Measurements from ENCODE around the gene HS3ST5. TPM values are rescaled to one million over a fixed set of nuclear protein-coding genes. Genes with fewer than 3 reads are reported as not detected.

Gene HS3ST5
- total RNA-seq, 1 donor from 2014 or later, result not detected

DNA sequence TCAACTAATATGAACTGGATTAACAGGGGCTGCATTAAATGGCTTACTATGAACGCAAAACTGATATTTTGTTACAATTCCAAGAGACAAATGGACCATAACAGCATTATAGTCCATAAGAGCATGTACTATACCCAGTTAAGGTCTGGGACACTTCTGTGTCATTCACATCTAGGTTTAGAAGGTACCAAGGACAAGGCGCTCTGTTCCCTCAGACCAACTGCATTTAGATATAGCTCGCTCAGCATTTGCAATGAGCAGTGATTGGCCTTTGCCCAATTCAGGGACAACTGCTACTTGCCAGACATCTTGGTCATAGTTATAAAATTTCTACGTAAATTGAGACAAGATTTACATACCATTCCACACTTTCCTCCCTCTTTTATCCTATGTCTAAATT, 132.4 kb downstream of the HS3ST5 start:
- DNase-seq (ENCODE audit: extremely low spot score in 2 of 2), result no peak
- intact Hi-C loops (cut with DNase I), result no loop called here
- TF ChIP-seq POLR2A (IDR thresholded peaks at IDR 0.05) (no peak), POLR2AphosphoS5 (IDR thresholded peaks at IDR 0.05; ENCODE audit: insufficient read depth in 1 of 2, low read depth in 1 of 2) (no peak)
- TF ChIP-seq, protein P1, sequence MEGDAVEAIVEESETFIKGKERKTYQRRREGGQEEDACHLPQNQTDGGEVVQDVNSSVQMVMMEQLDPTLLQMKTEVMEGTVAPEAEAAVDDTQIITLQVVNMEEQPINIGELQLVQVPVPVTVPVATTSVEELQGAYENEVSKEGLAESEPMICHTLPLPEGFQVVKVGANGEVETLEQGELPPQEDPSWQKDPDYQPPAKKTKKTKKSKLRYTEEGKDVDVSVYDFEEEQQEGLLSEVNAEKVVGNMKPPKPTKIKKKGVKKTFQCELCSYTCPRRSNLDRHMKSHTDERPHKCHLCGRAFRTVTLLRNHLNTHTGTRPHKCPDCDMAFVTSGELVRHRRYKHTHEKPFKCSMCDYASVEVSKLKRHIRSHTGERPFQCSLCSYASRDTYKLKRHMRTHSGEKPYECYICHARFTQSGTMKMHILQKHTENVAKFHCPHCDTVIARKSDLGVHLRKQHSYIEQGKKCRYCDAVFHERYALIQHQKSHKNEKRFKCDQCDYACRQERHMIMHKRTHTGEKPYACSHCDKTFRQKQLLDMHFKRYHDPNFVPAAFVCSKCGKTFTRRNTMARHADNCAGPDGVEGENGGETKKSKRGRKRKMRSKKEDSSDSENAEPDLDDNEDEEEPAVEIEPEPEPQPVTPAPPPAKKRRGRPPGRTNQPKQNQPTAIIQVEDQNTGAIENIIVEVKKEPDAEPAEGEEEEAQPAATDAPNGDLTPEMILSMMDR (IDR thresholded peaks at IDR 0.05), result no peak

DNA sequence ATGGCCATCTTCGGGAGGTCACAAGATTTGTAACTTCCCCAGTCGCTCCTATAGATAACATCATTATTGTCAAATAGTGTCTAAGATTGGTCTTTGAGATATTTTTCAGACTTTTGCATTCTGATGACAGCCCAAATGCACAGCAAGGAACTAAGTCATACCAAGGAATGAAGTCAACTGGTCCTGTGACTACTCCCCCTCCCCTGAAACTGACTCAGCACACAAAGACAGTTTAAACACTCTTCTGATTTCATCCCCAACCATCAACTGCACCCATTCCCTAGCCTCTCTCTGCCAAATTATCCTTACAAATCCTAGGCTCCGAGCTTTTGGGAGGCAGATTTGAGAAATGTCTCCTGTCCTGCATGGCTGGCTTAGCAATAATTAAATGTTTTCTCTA, 139.4 kb downstream of the HS3ST5 start:
- DNase-seq (ENCODE audit: extremely low spot score in 2 of 2), result no peak
- no peak for TF ChIP-seq POLR2AphosphoS5 (IDR thresholded peaks at IDR 0.05; ENCODE audit: insufficient read depth in 1 of 2, low read depth in 1 of 2)
- TF ChIP-seq, protein P1 (IDR thresholded peaks at IDR 0.05), result no peak
- TF ChIP-seq POLR2A (IDR thresholded peaks at IDR 0.05), result no peak
- intact Hi-C loops (cut with DNase I), result no loop called here

More for the DNA sequence above, 132.4 kb downstream of the HS3ST5 start:
- H3K36me3 ChIP-seq, result no peaks in the 10 kb centered on the region
- no peaks in the 10 kb centered on the region for H3K4me1 ChIP-seq
- H3K27ac ChIP-seq, result no peak overlapping the region
- no peak overlapping the region for H3K4me3 ChIP-seq
- no peaks in the 10 kb centered on the region for H3K27me3 ChIP-seq
- no peaks in the 10 kb centered on the region for H3K9me3 ChIP-seq

DNA sequence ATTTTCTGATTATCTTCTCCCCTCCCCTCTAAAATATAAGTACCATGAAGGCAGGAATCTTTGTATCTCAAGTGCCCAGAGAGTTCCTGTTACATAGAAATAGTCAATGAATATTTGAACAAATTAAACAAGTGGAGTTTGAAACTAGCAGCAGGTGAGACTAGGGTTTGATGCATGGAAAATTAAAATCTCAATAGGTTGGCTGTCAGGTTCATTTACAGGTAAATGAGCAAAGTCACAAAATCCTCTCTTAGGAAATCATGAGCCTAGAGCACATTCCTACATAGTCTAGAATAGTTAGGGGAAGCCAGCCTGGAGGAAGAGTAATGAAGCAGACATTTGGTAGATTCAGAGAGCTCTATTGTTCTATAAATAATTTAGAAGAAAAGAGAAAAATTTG, 140.4 kb downstream of the HS3ST5 start:
- TF ChIP-seq, protein P1 (IDR thresholded peaks at IDR 0.05), result no peak
- TF ChIP-seq POLR2A (IDR thresholded peaks at IDR 0.05) (no peak), POLR2AphosphoS5 (IDR thresholded peaks at IDR 0.05; ENCODE audit: insufficient read depth in 1 of 2, low read depth in 1 of 2) (no peak)
- no peaks in the 10 kb centered on the region for H3K36me3 ChIP-seq
- H3K4me1 ChIP-seq, result no peaks in the 10 kb centered on the region
- no peak overlapping the region for H3K4me3 ChIP-seq
- intact Hi-C loops (cut with DNase I), result no loop called here
- no peak for DNase-seq (ENCODE audit: extremely low spot score in 2 of 2)
- H3K27me3 ChIP-seq, result no peaks in the 10 kb centered on the region
- H3K9me3 ChIP-seq, result no peaks in the 10 kb centered on the region
- H3K27ac ChIP-seq, result no peak overlapping the region

More for the DNA sequence above, 139.4 kb downstream of the HS3ST5 start:
- no peaks in the 10 kb centered on the region for H3K27me3 ChIP-seq
- no peak overlapping the region for H3K4me3 ChIP-seq
- no peak overlapping the region for H3K27ac ChIP-seq
- no peaks in the 10 kb centered on the region for H3K4me1 ChIP-seq
- H3K9me3 ChIP-seq, result no peaks in the 10 kb centered on the region
- no peaks in the 10 kb centered on the region for H3K36me3 ChIP-seq

DNA sequence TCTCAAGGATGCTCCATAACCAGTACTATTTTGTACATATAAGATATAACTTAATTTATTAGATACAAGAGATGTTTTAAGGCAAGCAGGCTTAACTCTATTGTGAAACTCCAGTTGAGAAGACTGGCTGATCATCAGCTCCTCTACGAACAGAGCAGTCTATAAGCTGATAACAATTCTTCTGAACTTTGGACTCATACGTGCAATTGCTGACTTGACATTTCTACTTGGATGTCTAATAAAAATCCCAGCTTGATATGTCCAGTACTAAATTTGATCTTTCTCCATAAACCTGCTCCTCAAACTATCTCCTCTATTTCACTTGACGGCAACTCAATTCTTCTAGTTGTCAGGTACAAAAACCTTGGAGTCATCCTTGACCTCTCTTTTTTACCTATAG, 141.9 kb downstream of the HS3ST5 start:
- Histone ChIP-seq H3K27me3 (no peaks in the 10 kb centered on the region), H3K4me1 (no peaks in the 10 kb centered on the region), H3K27ac (no peak overlapping the region), H3K9me3 (no peaks in the 10 kb centered on the region), H3K4me3 (no peak overlapping the region), H3K36me3 (no peaks in the 10 kb centered on the region)
- intact Hi-C loops (cut with DNase I), result no loop called here
- DNase-seq (ENCODE audit: extremely low spot score in 2 of 2), result no peak
- no peak for TF ChIP-seq POLR2A (IDR thresholded peaks at IDR 0.05)
- TF ChIP-seq POLR2AphosphoS5 (IDR thresholded peaks at IDR 0.05; ENCODE audit: insufficient read depth in 1 of 2, low read depth in 1 of 2), result no peak
- TF ChIP-seq, protein P1 (IDR thresholded peaks at IDR 0.05), result no peak

DNA sequence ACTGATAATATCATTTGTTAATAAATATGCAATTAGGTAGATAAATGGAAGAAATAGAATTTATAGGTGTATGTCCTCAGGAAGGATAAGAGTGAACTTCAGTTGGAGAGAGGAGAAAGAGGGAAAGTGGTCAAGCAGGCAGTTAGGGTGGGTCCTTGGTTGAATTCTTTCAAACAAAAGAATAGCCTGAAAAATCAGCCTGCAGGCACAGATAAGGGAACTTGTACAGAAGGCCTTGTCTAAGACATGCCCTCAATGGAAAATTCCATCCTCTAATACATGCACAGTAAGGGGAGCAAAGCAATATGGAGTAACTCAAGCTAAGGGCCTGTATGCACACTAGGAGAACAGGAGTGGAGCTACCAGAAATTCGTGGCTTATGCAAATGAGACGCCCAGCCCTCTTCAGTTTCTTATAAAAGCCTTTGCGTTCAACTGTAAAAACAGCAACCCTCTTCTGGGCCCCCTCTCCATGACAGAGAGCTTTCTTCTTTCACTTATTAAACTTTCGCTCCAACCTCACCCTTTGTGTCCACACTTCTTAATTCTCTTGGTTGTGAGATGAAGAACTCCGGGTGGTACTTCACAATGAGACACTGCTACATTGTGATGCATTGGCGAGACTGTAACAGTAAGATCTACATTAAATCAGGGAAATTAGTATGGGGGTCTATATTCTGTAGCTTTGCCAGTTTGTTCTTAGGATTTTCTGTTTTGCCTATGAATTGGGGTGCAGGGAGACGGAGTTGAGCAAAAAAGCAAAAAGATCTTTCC, 147.0 kb downstream of the HS3ST5 start:
- Histone ChIP-seq H3K27me3 (no peaks in the 10 kb centered on the region), H3K9me3 (no peaks in the 10 kb centered on the region), H3K36me3 (no peaks in the 10 kb centered on the region), H3K4me1 (no peaks in the 10 kb centered on the region), H3K27ac (no peak overlapping the region), H3K4me3 (no peak overlapping the region)
- no peak for DNase-seq (ENCODE audit: extremely low spot score in 2 of 2)
- TF ChIP-seq POLR2A (IDR thresholded peaks at IDR 0.05), result no peak
- TF ChIP-seq, protein P1 (IDR thresholded peaks at IDR 0.05), result no peak
- TF ChIP-seq POLR2AphosphoS5 (IDR thresholded peaks at IDR 0.05; ENCODE audit: insufficient read depth in 1 of 2, low read depth in 1 of 2), result no peak
- intact Hi-C loops (cut with DNase I), result no loop called here
